ENCODE results near the gene ANGPTL1.

The ANGPTL1 gene, protein sequence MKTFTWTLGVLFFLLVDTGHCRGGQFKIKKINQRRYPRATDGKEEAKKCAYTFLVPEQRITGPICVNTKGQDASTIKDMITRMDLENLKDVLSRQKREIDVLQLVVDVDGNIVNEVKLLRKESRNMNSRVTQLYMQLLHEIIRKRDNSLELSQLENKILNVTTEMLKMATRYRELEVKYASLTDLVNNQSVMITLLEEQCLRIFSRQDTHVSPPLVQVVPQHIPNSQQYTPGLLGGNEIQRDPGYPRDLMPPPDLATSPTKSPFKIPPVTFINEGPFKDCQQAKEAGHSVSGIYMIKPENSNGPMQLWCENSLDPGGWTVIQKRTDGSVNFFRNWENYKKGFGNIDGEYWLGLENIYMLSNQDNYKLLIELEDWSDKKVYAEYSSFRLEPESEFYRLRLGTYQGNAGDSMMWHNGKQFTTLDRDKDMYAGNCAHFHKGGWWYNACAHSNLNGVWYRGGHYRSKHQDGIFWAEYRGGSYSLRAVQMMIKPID

DNA sequence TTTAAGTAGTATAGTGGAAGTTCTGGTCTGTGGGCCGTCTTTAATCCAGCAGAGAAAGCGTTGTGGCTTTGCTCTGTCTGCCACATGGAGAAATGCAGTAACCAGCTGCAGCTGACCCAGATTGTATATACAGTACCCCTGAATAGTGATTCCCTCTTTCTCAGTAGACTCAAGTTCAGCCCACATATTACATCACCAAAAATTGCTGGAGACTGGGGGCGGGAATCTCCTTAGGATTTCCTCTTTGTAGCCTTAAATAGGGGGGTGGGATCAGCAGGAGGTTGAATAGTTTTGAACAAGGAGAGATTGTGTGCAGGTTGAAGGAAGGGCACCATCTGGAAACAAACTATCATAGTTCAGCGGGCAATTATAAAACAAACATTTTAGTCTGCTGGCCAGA is at the start of gene ANGPTL1:
Gene ANGPTL1, minus strand, starts transcription at position 134 of the 400 bp plus-strand sequence. CDS start 5,301 bp downstream, outside the sequence.
- in situ Hi-C loops (cut with MboI; ENCODE audit: low sequenced_read_pairs): no loop called here

- in situ Hi-C loops (cut with MboI; ENCODE audit: low sequenced_read_pairs): no loop called here
These were observed 48.7 kb upstream of the ANGPTL1 start for GRCh38 chr1:178919581-178919980.

- in situ Hi-C loops (cut with MboI; ENCODE audit: low sequenced_read_pairs): no loop called here
These were observed 48.1 kb upstream of the ANGPTL1 start for GRCh38 chr1:178918955-178919354.

DNA sequence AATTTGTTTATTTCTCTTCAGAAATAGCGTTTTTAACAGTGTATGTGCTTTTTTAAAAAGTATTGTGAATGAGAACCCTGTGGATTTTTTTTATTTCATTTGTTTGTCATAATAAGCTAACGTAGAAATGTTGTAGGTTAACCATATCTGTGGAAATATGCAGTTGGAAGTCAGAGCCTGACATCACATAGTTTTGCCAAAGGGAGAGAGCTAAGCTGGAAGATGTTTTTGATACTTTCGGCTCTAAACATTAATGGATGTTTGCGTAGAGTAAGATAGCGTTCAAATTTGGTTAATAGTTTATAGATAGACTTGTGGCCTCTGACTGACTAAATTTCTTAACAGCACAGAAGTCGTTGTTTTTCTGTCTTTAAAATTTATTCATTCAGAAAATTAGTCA is 47.4 kb upstream of the ANGPTL1 start:
- in situ Hi-C loops (cut with MboI; ENCODE audit: low sequenced_read_pairs): no loop called here

DNA sequence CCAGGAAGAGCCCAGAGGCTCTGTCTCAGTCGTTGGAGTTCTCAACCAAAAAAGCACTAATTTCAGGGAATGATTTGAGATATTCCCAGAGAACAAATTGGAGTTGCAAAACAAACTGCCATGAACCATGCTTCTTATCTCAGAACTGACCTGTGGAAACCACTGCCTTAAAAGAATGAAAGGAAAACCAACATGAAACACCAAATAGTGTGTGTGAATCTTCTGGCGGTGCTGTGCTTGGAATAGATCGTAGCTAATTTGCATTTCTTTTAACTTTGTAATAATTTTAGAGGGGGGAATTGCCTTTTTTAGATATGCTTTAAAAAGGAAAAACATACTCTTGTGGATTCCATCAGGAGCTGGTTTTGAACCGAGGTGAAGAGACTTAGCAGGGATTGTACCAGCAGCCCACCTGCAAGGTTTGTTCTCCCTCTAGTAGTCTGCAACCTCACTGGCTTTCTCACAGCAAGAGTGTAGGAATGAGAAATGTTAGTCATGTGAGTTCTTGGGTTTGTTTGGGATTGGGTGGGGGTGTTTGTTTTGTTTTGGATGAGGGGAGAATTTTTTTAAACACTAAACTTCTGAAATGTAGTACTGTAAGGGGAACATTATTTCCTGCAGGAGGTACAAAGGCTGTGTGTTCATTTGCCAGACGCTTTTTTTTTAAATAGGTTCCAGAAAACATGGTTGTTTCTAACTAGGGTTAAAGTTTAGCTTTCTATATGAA is 45.7 kb upstream of the ANGPTL1 start:
- in situ Hi-C loops (cut with MboI; ENCODE audit: low sequenced_read_pairs): no loop called here

GRCh38 chr1:178912597-178912996 is 41.7 kb upstream of the ANGPTL1 start:
- in situ Hi-C loops (cut with MboI; ENCODE audit: low sequenced_read_pairs): no loop called here

- in situ Hi-C loops (cut with MboI; ENCODE audit: low sequenced_read_pairs): no loop called here
These were observed 39.1 kb upstream of the ANGPTL1 start for GRCh38 chr1:178910023-178910422.

- in situ Hi-C loops (cut with MboI; ENCODE audit: low sequenced_read_pairs): no loop called here
These were observed 37.5 kb upstream of the ANGPTL1 start for GRCh38 chr1:178908358-178908757.

- in situ Hi-C loops (cut with MboI; ENCODE audit: low sequenced_read_pairs): no loop called here
These were observed 30.7 kb upstream of the ANGPTL1 start for GRCh38 chr1:178901482-178902125.

DNA sequence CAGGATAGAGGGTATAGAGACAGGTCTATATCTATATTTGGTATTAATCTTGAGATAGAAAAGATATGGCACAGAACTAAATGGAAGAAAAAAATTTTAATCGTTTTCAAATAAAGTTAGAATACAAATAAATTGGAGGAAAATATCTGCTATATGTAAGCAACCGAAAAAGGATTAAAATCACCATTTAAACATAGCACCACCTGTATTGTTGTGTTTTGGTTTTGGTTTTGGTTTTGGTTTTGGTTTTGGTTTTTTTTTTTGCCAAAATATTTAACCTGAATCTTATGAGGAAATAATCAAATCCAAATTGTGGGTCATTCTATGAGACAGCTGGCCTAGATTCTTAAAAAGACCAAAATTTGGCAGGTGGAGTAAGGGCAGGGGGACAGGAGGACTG is 28.5 kb upstream of the ANGPTL1 start:
- in situ Hi-C loops (cut with MboI; ENCODE audit: low sequenced_read_pairs): no loop called here

- in situ Hi-C loops (cut with MboI; ENCODE audit: low sequenced_read_pairs): no loop called here
These were observed 27.5 kb upstream of the ANGPTL1 start for GRCh38 chr1:178898401-178898800.

DNA sequence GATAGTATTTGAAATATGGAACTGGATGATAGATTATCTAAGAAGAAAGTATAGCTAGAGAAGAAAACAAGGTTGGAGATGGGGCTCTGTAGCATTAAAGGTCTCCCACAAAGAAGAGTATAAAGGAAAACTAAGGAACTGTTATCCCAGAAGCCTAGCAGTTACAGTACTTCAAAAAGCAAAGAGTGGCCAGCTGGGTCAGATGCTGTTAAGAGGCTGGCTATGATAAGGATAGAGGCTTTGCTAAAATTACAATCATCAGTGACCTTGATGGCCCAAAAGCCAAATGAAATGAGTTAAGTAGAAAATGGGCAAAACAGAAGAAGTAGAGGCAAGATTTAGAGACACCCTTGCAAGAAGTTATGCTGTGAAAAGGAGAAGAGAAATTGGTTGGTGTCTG is 25.1 kb upstream of the ANGPTL1 start:
- in situ Hi-C loops (cut with MboI; ENCODE audit: low sequenced_read_pairs): no loop called here

- in situ Hi-C loops (cut with MboI; ENCODE audit: low sequenced_read_pairs): no loop called here
These were observed 15.7 kb upstream of the ANGPTL1 start for GRCh38 chr1:178886551-178886950.

DNA sequence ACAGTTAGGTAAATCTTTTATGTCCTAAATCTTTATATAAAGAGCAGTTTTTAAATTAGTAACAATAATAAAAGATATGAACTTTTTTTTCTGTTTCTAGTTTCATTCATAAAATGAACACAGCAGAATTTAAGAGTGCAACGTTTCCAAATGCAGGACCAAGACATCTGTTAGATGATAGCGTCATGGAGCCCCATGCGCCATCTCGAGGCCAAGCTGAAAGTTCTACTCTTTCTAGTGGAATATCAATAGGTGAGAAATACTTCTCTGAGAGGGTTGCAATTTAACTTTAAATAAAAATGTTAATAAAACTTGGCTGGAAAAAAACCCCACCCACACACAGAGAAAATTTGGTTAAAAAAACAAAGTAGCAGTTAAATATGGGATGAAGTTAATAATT is 15.0 kb upstream of the ANGPTL1 start:
- in situ Hi-C loops (cut with MboI; ENCODE audit: low sequenced_read_pairs): no loop called here

DNA sequence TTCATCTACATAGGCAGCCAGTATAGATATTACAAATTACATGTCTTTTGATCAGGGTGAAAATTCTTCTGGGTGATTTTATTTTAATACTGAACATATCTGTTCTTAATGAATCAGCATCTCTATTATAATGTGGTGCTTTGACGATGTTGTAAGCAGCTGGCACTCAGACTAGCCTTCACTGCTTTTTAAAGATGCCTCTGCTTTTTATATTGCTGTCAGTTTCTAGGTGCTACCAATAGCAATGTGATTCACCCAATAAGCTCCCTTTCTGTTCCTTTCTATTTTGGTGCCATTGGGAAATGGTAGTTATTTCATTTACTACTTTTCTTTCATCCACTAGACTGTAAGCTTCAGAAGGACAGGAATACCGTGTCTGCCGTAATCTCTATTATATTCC is 11.1 kb upstream of the ANGPTL1 start:
- in situ Hi-C loops (cut with MboI; ENCODE audit: low sequenced_read_pairs): no loop called here

- in situ Hi-C loops (cut with MboI; ENCODE audit: low sequenced_read_pairs): no loop called here
These were observed 7.0 kb upstream of the ANGPTL1 start for GRCh38 chr1:178877896-178878295.

GRCh38 chr1:178875936-178876335 is 5.1 kb upstream of the ANGPTL1 start:
- in situ Hi-C loops (cut with MboI; ENCODE audit: low sequenced_read_pairs): no loop called here

DNA sequence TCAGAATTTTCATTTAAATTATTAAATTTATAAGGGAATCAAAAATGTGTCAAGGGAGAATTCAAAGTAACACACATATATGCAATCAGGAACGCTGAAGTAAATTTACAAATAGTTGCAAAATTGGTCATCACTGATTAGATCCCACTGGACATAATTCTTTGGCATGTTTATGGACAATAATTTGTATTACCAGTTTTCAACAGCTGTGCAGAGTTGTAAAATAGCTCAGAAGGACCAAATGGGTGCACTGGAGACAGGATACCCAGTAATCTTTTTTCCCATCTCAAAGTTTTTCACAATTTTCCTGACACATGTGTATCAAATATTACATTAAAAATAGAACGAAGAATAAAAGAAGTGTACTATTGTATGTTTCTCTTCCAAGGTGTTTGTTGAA is 4.1 kb upstream of the ANGPTL1 start:
- in situ Hi-C loops (cut with MboI; ENCODE audit: low sequenced_read_pairs): no loop called here

GRCh38 chr1:178871551-178872320 is 859 bp upstream of the ANGPTL1 start:
- in situ Hi-C loops (cut with MboI; ENCODE audit: low sequenced_read_pairs): no loop called here

- in situ Hi-C loops (cut with MboI; ENCODE audit: low sequenced_read_pairs): no loop called here
These were observed 656 bp downstream of the ANGPTL1 start for GRCh38 chr1:178870221-178870620.
